Inferior parietal cortex (tissue), 1 donor: ENCODE data around the gene DPH7.
"Not testable (repeated sequence)": the region's sequence is repeated elsewhere in the genome, so short reads cannot be mapped to it uniquely, and the experiment has no call there.

Experiments used
- DNase-seq: peaks from one replicate; pipeline ENCODE4 v3.0.0-alpha.2; 2016; ENCODE audit errors: extremely low spot score

Gene DPH7

GRCh38 chr9:137547687-137548543 is 30.8 kb downstream of the DPH7 start:
- no peak for DNase-seq

GRCh38 chr9:137545123-137545522 is 33.6 kb downstream of the DPH7 start:
- DNase-seq = no peak

- DNase-seq = no peak
Measured at GRCh38 chr9:137544176-137544760, 34.5 kb downstream of the DPH7 start.

- DNase-seq = no peak
Measured at GRCh38 chr9:137543237-137543963, 35.3 kb downstream of the DPH7 start.

GRCh38 chr9:137542486-137542885 is 36.2 kb downstream of the DPH7 start:
- DNase-seq = no peak

- DNase-seq = no peak
Measured at GRCh38 chr9:137540536-137540935, 38.2 kb downstream of the DPH7 start.

GRCh38 chr9:137538058-137538457 is 40.7 kb downstream of the DPH7 start:
- no peak for DNase-seq

GRCh38 chr9:137536594-137537131 is 42.1 kb downstream of the DPH7 start:
- not testable (repeated sequence) for DNase-seq

GRCh38 chr9:137535120-137535428 is 43.7 kb downstream of the DPH7 start:
- no peak for DNase-seq

- peak; percentile 63 for DNase-seq
Measured at GRCh38 chr9:137534256-137535119, 44.2 kb downstream of the DPH7 start.

- DNase-seq = not testable (repeated sequence)
Measured at GRCh38 chr9:137532891-137533468, 45.7 kb downstream of the DPH7 start.

- no peak for DNase-seq
Measured at GRCh38 chr9:137531099-137531765, 47.5 kb downstream of the DPH7 start.

GRCh38 chr9:137530331-137530730 is 48.4 kb downstream of the DPH7 start:
- DNase-seq = no peak

- no peak for DNase-seq
Measured at GRCh38 chr9:137524981-137525317, 53.8 kb downstream of the DPH7 start.

- DNase-seq = no peak
Measured at GRCh38 chr9:137524161-137524980, 54.4 kb downstream of the DPH7 start.

- DNase-seq = no peak
Measured at GRCh38 chr9:137522746-137523455, 55.8 kb downstream of the DPH7 start.

GRCh38 chr9:137521405-137521985 is 57.2 kb downstream of the DPH7 start:
- DNase-seq = no peak

GRCh38 chr9:137520614-137521404 is 57.9 kb downstream of the DPH7 start:
- DNase-seq = no peak
